ENCODE measurements around the gene OPN4.

The OPN4 gene

GRCh38 chr10:86681047-86681446 lies 26.7 kb downstream of the OPN4 start:
- no peak for DNase-seq

DNA sequence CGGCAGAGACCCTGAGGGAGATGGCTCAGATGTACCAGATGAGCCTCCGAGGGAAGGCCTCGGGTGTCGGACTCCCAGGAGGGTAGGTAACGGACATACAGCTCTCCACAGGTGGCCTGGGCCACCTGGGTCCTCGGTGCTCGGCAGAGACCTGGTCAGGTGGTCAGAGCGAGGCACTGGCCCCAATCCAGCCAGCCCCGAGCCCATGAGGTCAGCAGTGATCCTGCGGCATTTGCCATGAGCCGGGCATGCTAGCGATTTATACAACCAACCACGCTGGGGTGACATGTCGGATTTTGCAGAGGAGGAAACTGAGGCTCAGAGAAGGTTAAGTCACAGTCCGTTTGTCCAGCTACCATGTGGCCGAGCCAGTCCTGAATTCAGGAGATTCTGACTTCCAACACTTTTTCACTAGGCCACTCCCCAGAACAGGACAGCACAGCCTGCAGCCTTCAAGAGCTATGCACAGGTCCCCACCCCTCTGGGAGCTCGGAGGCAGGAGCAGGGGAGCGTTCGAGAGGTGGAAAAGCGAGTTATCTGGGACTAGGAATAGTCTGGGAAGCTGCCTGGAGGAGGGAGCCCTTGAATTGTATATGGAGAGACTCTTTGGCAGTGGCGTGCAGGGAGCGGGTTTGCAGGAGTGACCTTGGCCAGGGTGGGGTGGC lies 27.5 kb downstream of the OPN4 start:
- no peak for DNase-seq

GRCh38 chr10:86682675-86683074 lies 28.3 kb downstream of the OPN4 start:
- no peak for DNase-seq

- no peak for DNase-seq
Measured at GRCh38 chr10:86684331-86685097, 30.2 kb downstream of the OPN4 start.

DNA sequence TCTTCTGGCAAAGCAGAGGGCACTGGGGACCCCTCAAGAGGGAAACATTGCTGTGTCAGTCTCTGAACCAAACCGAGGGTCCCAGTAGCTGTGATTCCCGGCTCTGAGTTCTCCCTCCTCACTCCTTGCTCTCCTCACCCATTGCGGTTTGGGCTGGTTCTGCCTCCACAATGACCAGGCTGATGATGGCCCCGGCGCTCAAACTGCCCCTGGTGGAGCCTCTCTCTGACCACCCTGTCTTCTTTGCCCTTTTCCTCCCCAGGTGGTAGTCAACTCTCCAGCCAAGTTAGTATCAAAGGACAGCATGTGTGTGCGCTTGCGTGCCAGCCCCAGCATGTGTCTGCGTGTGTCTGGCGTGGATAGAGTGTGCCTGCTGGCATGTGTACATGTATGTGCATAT lies 31.1 kb downstream of the OPN4 start:
- no peak for DNase-seq

GRCh38 chr10:86685893-86686632 lies 31.7 kb downstream of the OPN4 start:
- DNase-seq = no peak

DNA sequence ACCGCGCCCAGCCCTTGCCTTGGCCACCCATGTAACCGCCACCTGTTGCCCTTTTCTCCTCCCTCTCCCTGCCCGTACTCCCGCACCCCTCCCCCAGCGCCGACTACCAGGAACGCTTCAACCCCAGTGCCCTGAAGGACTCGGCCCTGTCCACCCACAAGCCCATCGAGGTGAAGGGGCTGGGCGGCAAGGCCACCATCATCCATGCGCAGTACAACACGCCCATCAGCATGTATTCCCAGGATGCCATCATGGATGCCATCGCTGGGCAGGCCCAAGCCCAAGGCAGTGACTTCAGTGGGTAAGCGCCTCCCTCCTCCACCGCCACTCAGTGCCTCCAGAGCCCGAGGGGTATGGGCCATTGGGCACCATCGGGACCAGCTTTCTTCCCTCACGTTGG lies 32.6 kb downstream of the OPN4 start:
- DNase-seq = no peak

DNA sequence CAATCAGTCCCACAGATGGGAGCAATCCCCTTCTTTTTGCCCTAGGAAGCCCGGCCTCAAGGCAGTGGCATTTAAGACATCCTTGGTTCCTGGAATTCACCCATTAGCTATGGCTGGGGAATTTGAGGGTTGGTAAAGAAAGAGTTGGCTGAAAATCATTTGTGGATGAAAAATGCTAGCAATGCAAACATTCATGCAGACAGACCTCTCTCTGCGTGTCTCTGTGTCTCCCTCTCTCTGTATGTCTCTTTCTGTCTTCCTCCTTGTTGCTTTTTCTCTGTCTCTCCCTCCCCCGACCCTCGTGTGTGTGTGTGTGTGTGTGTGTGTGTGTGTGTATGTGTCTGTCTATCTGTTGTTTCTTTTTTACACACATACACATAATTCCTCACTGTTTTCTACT lies 33.4 kb downstream of the OPN4 start:
- no peak for DNase-seq

- DNase-seq = no peak
Measured at GRCh38 chr10:86688398-86688921, 34.1 kb downstream of the OPN4 start.

GRCh38 chr10:86689146-86689545 lies 34.8 kb downstream of the OPN4 start:
- no peak for DNase-seq

DNA sequence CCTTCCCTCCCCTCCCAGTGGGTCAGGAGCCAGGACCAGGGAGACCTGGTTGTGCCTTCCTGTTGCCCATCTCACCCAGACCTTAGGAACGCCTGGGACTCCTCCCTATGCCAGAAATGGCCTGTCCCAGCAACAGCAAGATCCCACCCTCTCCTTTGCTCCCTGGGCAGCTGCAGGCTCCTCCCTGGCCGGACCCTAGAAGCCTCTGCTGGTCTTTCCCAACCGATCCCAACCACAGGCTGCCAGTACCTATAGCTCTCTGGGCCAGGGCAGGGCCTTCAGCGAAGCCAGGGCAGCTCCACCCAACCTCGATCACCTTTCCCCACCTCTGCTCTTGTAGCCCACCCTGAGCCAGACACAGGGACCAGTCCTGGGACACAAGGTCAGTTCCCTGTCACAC lies 35.9 kb downstream of the OPN4 start:
- DNase-seq = no peak

DNA sequence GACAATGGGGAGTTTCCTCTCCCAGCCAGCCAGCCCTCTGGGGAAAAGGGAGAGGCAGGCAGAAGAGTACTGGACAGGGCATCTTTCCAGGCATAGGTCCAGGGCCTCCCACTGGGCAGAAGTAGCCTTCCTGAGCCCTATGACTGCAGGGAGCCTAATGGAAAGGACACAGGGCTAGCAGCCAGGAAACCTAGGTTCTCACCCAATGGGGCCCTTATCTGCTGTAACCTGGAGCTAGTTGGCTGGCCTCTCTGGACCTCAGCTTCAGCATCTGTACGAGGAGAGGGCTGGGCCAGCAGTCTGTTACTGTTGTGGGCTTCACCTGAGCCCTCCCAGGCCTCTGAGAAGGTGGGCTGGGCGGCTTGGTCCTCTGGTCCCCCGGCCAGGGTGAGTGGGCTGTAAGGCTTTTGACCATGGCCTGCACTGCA lies 36.3 kb downstream of the OPN4 start:
- no peak for DNase-seq

DNA sequence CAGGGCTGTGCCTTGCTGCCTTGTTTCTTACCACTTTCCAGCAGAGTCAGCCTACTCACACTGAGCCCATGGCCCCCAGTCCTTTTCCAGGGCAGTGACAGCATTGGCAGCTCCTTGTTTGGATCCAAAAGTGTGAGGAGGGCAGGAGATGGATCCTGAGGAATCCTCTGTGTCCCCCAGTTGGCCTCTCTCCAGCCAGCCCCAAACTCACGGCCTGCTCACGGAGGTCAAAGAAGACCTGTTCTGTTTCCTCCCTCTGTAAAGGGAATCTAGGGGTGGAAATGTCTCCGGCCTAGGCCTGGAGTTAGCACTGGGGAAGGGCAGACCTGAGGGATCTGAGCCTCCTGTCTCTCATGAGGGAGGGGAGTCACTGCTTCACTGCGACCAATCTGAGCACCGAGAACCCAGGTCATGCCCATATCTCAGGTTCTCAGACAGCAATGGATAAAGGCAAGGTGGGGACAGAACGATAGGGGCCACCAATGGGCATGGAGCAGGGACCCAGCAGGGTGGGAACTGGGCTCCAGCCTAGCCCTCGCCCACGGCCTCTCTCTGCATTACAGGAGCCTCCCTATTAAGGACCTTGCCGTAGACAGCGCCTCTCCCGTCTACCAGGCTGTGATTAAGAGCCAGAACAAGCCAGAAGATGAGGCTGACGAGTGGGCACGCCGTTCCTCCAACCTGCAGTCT lies 37.1 kb downstream of the OPN4 start:
- no peak for DNase-seq

GRCh38 chr10:86692023-86692514 lies 37.7 kb downstream of the OPN4 start:
- no peak for DNase-seq

GRCh38 chr10:86692664-86693063 lies 38.3 kb downstream of the OPN4 start:
- DNase-seq = no peak

GRCh38 chr10:86693275-86693674 lies 38.9 kb downstream of the OPN4 start:
- DNase-seq = no peak

GRCh38 chr10:86693721-86694369 lies 39.5 kb downstream of the OPN4 start:
- no peak for DNase-seq

DNA sequence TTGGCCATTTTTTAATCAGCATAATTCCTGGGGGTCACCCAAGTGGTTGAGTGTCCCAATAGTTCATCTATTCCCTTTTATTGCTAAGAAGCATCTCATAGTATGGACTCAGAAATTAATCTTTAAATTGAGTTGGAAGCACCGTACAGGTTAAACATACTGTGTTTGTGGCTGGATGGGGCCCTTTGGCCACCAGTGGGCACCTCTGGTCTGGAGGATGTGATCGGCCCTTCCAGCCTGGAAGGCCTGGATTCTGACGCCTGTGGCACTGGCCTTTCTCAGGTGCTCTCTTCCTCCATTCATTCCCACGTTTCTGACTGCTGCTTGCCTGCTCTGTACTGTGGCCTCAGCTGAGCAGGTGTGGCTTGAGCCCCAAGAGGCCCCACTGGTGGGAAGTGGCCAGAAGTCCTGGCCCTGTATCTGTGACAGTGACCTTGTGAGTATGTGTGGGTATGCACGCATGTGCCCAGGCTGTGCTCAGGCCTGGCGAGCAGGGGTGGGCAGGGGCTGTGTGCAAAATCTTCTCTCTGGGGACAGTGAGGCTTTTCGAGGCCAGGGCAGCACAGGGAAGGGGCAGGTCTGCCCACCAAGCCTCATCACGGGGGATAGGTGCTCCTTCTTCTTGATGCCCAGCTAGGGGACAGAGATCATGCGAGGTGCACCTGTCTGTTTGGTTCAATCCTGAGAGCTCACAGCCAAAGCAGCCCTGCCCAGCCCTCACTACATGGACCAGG lies 44.0 kb downstream of the OPN4 start:
- DNase-seq = no peak

- no peak for DNase-seq
Measured at GRCh38 chr10:86699125-86699524, 44.8 kb downstream of the OPN4 start.

DNA sequence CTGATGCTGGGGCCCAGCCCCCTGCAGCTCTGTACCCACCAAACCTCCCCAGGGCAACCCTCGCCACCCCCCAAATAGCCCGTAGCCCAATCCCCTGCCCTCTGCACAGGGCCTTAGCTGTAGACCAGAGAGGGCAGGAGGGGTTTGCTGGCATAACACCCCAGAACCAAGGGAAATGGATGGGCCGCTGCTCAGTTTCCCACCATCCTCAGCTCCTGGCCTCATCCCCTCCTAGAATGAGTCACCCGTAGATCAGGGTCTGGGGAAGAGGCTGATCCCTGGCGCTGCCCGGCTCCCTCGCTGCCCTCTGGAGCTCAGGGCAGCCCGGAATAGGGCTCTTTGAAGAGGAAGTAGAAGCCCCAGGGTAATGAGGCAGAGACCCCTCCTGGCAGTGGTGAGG lies 45.2 kb downstream of the OPN4 start:
- DNase-seq = no peak

GRCh38 chr10:86699991-86700840 lies 45.9 kb downstream of the OPN4 start:
- no peak for DNase-seq
